ENCODE data around the gene ESRRA. TPM values are rescaled to one million over a fixed set of nuclear protein-coding genes. Genes with fewer than 3 reads are reported as not detected.

The ESRRA gene
- polyA plus RNA-seq, 2 of the 4 experiments (the other 2 are of a cell fraction), result 15.2 to 35.5 TPM

GRCh38 chr11:64340671-64341335 lies 35.5 kb downstream of the ESRRA start:
- Histone ChIP-seq H3K27ac (peak overlapping the region in 1 of 2 experiments; percentile 32; a peak in 2 of 6 replicates), H3K4me1 (peaks cover 15% of the 10 kb centered on the region), H3K4me2 (no peak overlapping the region), H3K9me3 (no peaks in the 10 kb centered on the region), H3K4me3 (no peak overlapping the region)
- ChIA-PET CTCF (interaction anchor here (0.5 to 33.9 kb wide), 11 partner anchors 13 to 935 kb away, joined by 3 to 996 read pairs (median 3); partner anchors contain the start of genes CATSPERZ, ESRRA, PRDX5 and TRMT112), POLR2A (interaction anchor here (0.6 to 1.6 kb wide), 2 partner anchors 15 to 23 kb away, joined by 7 read pairs; partner anchors contain the start of genes PRDX5 and TRMT112)
- DNase-seq (ENCODE audit: low read depth in 1 of 2, low spot score in 1 of 2) (no peak), ATAC-seq (0 out of 6 replicates have a peak, but pooled peaks of 1 of the 2 experiments have one; percentile 3), FAIRE-seq (no peak)
- WGBS (ENCODE audit: missing lambda C conversion rate), result 80% methylated on average over 21 of the region's 33 CpGs
- TF ChIP-seq USF2 (IDR thresholded peaks at IDR 0.05) (no peak), HES2 (IDR thresholded peaks at IDR 0.05) (no peak), RNF2 (IDR thresholded peaks at IDR 0.05; ENCODE audit: borderline replicate concordance, low read depth) (no peak), KDM5A (IDR thresholded peaks at IDR 0.05) (no peak), ELK1 (IDR thresholded peaks at IDR 0.05; ENCODE audit: low read depth, low read length) (no peak), ZC3H11A (IDR thresholded peaks at IDR 0.05) (no peak), ZNF302 (CRISPR knock-in tag; IDR thresholded peaks at IDR 0.05) (no peak), ESRRA (IDR thresholded peaks at IDR 0.05; ENCODE audit: borderline replicate concordance, low read length) (no peak), POLR2AphosphoS2 (conservative IDR thresholded peaks at IDR 0.05; ENCODE audit: low read length) (no peak), TFCP2L1 (CRISPR knock-in tag; IDR thresholded peaks at IDR 0.05) (no peak), NFE2L2 (conservative IDR thresholded peaks at IDR 0.05; ENCODE audit: low read length) (no peak), HDAC2 (IDR thresholded peaks at IDR 0.05) (no peak), CBX2 (IDR thresholded peaks at IDR 0.05; ENCODE audit: borderline replicate concordance, low read depth) (no peak), EHMT2 (IDR thresholded peaks at IDR 0.05; ENCODE audit: low read depth) (no peak), PBX3 (IDR thresholded peaks at IDR 0.05) (no peak), CBX8 (IDR thresholded peaks at IDR 0.05) (no peak)
- TF ChIP-seq, protein P1, sequence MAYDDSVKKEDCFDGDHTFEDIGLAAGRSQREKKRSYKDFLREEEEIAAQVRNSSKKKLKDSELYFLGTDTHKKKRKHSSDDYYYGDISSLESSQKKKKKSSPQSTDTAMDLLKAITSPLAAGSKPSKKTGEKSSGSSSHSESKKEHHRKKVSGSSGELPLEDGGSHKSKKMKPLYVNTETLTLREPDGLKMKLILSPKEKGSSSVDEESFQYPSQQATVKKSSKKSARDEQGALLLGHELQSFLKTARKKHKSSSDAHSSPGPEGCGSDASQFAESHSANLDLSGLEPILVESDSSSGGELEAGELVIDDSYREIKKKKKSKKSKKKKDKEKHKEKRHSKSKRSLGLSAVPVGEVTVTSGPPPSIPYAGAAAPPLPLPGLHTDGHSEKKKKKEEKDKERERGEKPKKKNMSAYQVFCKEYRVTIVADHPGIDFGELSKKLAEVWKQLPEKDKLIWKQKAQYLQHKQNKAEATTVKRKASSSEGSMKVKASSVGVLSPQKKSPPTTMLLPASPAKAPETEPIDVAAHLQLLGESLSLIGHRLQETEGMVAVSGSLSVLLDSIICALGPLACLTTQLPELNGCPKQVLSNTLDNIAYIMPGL (CRISPR knock-in tag; IDR thresholded peaks at IDR 0.05; ENCODE audit: borderline replicate concordance), result no peak
- TF ChIP-seq, protein P2, sequence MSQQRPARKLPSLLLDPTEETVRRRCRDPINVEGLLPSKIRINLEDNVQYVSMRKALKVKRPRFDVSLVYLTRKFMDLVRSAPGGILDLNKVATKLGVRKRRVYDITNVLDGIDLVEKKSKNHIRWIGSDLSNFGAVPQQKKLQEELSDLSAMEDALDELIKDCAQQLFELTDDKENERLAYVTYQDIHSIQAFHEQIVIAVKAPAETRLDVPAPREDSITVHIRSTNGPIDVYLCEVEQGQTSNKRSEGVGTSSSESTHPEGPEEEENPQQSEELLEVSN (IDR thresholded peaks at IDR 0.05; ENCODE audit: borderline replicate concordance, low read depth), result no peak

- Histone ChIP-seq H3K27ac (no peak overlapping the region; a peak in 1 of 6 replicates), H3K4me2 (no peak overlapping the region; the same call in 2 of the 3 replicates), H3K4me3 (no peak overlapping the region), H3K4me1 (peaks cover 14% of the 10 kb centered on the region), H3K9me3 (no peaks in the 10 kb centered on the region)
- ATAC-seq (no peak), FAIRE-seq (no peak), DNase-seq (ENCODE audit: low read depth in 1 of 2, low spot score in 1 of 2) (no peak)
- CTCF ChIA-PET, result interaction anchor here (0.5 to 33.9 kb wide), 12 partner anchors 13 to 934 kb away, joined by 3 to 996 read pairs (median 3); partner anchors contain the start of genes CATSPERZ, ESRRA, PRDX5 and TRMT112
- TF ChIP-seq FOSL2 (IDR thresholded peaks at IDR 0.05) (no peak), FOSL2 (CRISPR knock-in tag; IDR thresholded peaks at IDR 0.05) (no peak), CBX8 (IDR thresholded peaks at IDR 0.05) (no peak), CHD4 (IDR thresholded peaks at IDR 0.05; ENCODE audit: borderline replicate concordance) (no peak)
- 96% methylated on average over 8 of the region's 21 CpGs for WGBS (ENCODE audit: missing lambda C conversion rate)
- POLR2A ChIA-PET, result interaction anchor here (0.6 to 1.6 kb wide), 4 partner anchors 13 to 24 kb away, joined by 7 to 24 read pairs (median 7); partner anchors contain the start of genes PRDX5 and TRMT112
These were observed 36.1 kb downstream of the ESRRA start for GRCh38 chr11:64341429-64341828.

Data from A549 (cell line).